Measurements from ENCODE around the gene TBC1D1.
A peak's percentile ranks its signal among the peaks of the same experiment; 100 is the strongest.

TBC1D1 gene

GRCh38 chr4:37890801-37891259, at the start of gene TBC1D1:
Gene TBC1D1 (plus strand): TSS chr4:37891084. CDS start chr4:37902096, 11,012 bp downstream.
- DNase-seq (ENCODE audit: low read depth): no peak

GRCh38 chr4:37844204-37844603, 46.7 kb upstream of the TBC1D1 start:
- no peak for DNase-seq (ENCODE audit: low read depth)

- no peak for DNase-seq (ENCODE audit: low read depth)
Measured at GRCh38 chr4:37845201-37845600, 45.7 kb upstream of the TBC1D1 start.

- no peak for DNase-seq (ENCODE audit: low read depth)
Measured at GRCh38 chr4:37847311-37847884, 43.5 kb upstream of the TBC1D1 start.

GRCh38 chr4:37852376-37852775, 38.5 kb upstream of the TBC1D1 start:
- DNase-seq (ENCODE audit: low read depth): no peak

- no peak for DNase-seq (ENCODE audit: low read depth)
Measured at GRCh38 chr4:37858112-37858511, 32.8 kb upstream of the TBC1D1 start.

- no peak for DNase-seq (ENCODE audit: low read depth)
Measured at GRCh38 chr4:37858872-37859271, 32.0 kb upstream of the TBC1D1 start.

GRCh38 chr4:37860266-37860665, 30.6 kb upstream of the TBC1D1 start:
- no peak for DNase-seq (ENCODE audit: low read depth)

GRCh38 chr4:37862961-37863360, 27.9 kb upstream of the TBC1D1 start:
- no peak for DNase-seq (ENCODE audit: low read depth)

GRCh38 chr4:37864786-37865185, 26.1 kb upstream of the TBC1D1 start:
- DNase-seq (ENCODE audit: low read depth): no peak

- DNase-seq (ENCODE audit: low read depth): no peak
Measured at GRCh38 chr4:37865450-37865849, 25.4 kb upstream of the TBC1D1 start.

GRCh38 chr4:37867102-37867501, 23.8 kb upstream of the TBC1D1 start:
- no peak for DNase-seq (ENCODE audit: low read depth)

GRCh38 chr4:37868238-37868637, 22.6 kb upstream of the TBC1D1 start:
- DNase-seq (ENCODE audit: low read depth): no peak

- DNase-seq (ENCODE audit: low read depth): no peak
Measured at GRCh38 chr4:37872310-37872988, 18.4 kb upstream of the TBC1D1 start.

- peak; percentile 48 for DNase-seq (ENCODE audit: low read depth)
Measured at GRCh38 chr4:37873386-37873785, 17.5 kb upstream of the TBC1D1 start.

GRCh38 chr4:37876156-37876555, 14.7 kb upstream of the TBC1D1 start:
- DNase-seq (ENCODE audit: low read depth): no peak

GRCh38 chr4:37879365-37879764, 11.5 kb upstream of the TBC1D1 start:
- no peak for DNase-seq (ENCODE audit: low read depth)

GRCh38 chr4:37881811-37882210, 9.1 kb upstream of the TBC1D1 start:
- DNase-seq (ENCODE audit: low read depth): no peak

GRCh38 chr4:37882665-37883296, 8.1 kb upstream of the TBC1D1 start:
- no peak for DNase-seq (ENCODE audit: low read depth)

GRCh38 chr4:37884855-37885487, 5.9 kb upstream of the TBC1D1 start:
- DNase-seq (ENCODE audit: low read depth): no peak

- no peak for DNase-seq (ENCODE audit: low read depth)
Measured at GRCh38 chr4:37885496-37885895, 5.4 kb upstream of the TBC1D1 start.

- DNase-seq (ENCODE audit: low read depth): no peak
Measured at GRCh38 chr4:37889849-37890800, 759 bp upstream of the TBC1D1 start.

All from stromal cell of bone marrow (primary cell).